Liver (tissue), 9 donors: Measurements from ENCODE around the gene FXYD7. TPM values are rescaled to one million over a fixed set of nuclear protein-coding genes. Genes with fewer than 3 reads are reported as not detected.
A peak's percentile ranks its signal among the peaks of the same experiment; 100 is the strongest.

Experiments
- DNase-seq: peaks from one replicate; pipeline ENCODE4 v3.0.0-alpha.2; 2017; ENCODE audit warnings: low spot score
- H3K27ac ChIP-seq, 2 donors: one replicate each; pipeline ENCODE4 v1.7.0; 2013; ENCODE audit warnings: inconsistent platforms in 2 of 2, low read length in 2 of 2, control low read depth in 1 of 2, low read depth in 1 of 2, mild to moderate bottlenecking in 1 of 2
- H3K27me3 ChIP-seq, 4 donors: one replicate each; pipeline versions ENCODE4 v1.6.1 to v1.7.0; 2013; ENCODE audit warnings: low read length in 3 of 4, inconsistent platforms in 1 of 4, mild to moderate bottlenecking in 1 of 4, moderate library complexity in 1 of 4; ENCODE audit not compliant: control insufficient read depth in 4 of 4, insufficient read depth in 4 of 4
- H3K36me3 ChIP-seq, 4 donors: one replicate each; pipeline versions ENCODE4 v1.6.1 to v1.7.0; 2013; ENCODE audit warnings: low read length in 3 of 4, mild to moderate bottlenecking in 3 of 4, low read depth in 1 of 4, moderate library complexity in 1 of 4; ENCODE audit not compliant: control insufficient read depth in 4 of 4, insufficient read depth in 3 of 4
- H3K4me1 ChIP-seq, 4 donors: one replicate each; pipeline versions ENCODE4 v1.6.1 to v1.7.0; 2013; ENCODE audit warnings: low read length in 3 of 4, mild to moderate bottlenecking in 3 of 4, moderate library complexity in 1 of 4; ENCODE audit not compliant: control insufficient read depth in 4 of 4, insufficient read depth in 4 of 4
- H3K4me3 ChIP-seq, 3 donors: one replicate each; pipeline versions ENCODE4 v1.6.1 to v1.7.0; 2013; ENCODE audit warnings: low read length in 3 of 3, control low read depth in 1 of 3, low read depth in 1 of 3, mild to moderate bottlenecking in 1 of 3
- H3K9ac ChIP-seq, 2 donors: one replicate each; pipeline ENCODE4 v1.7.0; 2013; ENCODE audit warnings: low read length in 2 of 2, mild to moderate bottlenecking in 2 of 2, moderate library complexity in 2 of 2, control low read depth in 1 of 2, low read depth in 1 of 2
- H3K9me3 ChIP-seq, 4 donors: one replicate each; pipeline versions ENCODE4 v1.6.1 to v1.7.0; 2013; ENCODE audit warnings: low read length in 3 of 4; ENCODE audit not compliant: control insufficient read depth in 4 of 4
- ATF3 ChIP-seq: IDR thresholded peaks from 2 replicates; pipeline ENCODE4 v1.6.1; 2016; ENCODE audit warnings: antibody characterized with exemption
- CTCF ChIP-seq: fragments of 150-350 bp; IDR thresholded peaks from 2 replicates; pipeline ENCODE4 v1.5.1; 2017; ENCODE audit warnings: improper control_type of control experiment, low read depth, low read length; ENCODE audit not compliant: missing input control
- EGR1 ChIP-seq, 2 donors: IDR thresholded peaks; 2 replicates each; pipeline ENCODE4 v1.6.1; 2016 to 2018; ENCODE audit warnings: antibody characterized with exemption in 2 of 2, low read depth in 2 of 2
- FOXA1 ChIP-seq: IDR thresholded peaks from 2 replicates; pipeline ENCODE4 v1.6.1; 2016; ENCODE audit warnings: antibody characterized with exemption
- FOXA2 ChIP-seq: IDR thresholded peaks from 2 replicates; pipeline ENCODE4 v1.6.1; 2016; ENCODE audit warnings: antibody characterized with exemption
- GABPA ChIP-seq, 2 donors: IDR thresholded peaks in 1 of 2; conservative IDR thresholded peaks in 1 of 2; 2 replicates each; pipeline ENCODE4 v1.6.1; 2016; ENCODE audit warnings: antibody characterized with exemption in 2 of 2, mild to moderate bottlenecking in 1 of 2, moderate library complexity in 1 of 2
- HNF4A ChIP-seq, 2 donors: conservative IDR thresholded peaks; 2 replicates each; pipeline ENCODE4 v1.6.1; 2016; ENCODE audit warnings: antibody characterized with exemption in 2 of 2, mild to moderate bottlenecking in 2 of 2
- HNF4G ChIP-seq: IDR thresholded peaks from 2 replicates; pipeline ENCODE4 v1.6.1; 2016; ENCODE audit warnings: antibody characterized with exemption
- JUND ChIP-seq, 2 donors: IDR thresholded peaks; 2 replicates each; pipeline ENCODE4 v1.6.1; 2016; ENCODE audit warnings: antibody characterized with exemption in 2 of 2
- MAX ChIP-seq: IDR thresholded peaks from 2 replicates; pipeline ENCODE4 v1.6.1; 2016; ENCODE audit warnings: antibody characterized with exemption
- NR2F2 ChIP-seq: IDR thresholded peaks from 2 replicates; pipeline ENCODE4 v1.6.1; 2016; ENCODE audit warnings: antibody characterized with exemption
- RAD21 ChIP-seq, 2 donors: IDR thresholded peaks; 2 replicates each; pipeline ENCODE4 v1.6.1; 2016; ENCODE audit warnings: antibody characterized with exemption in 2 of 2, mild to moderate bottlenecking in 2 of 2
- REST ChIP-seq: IDR thresholded peaks from 2 replicates; pipeline ENCODE4 v1.6.1; 2016; ENCODE audit warnings: antibody characterized with exemption, mild to moderate bottlenecking
- RXRA ChIP-seq, 2 donors: IDR thresholded peaks; 2 replicates each; pipeline ENCODE4 v1.6.1; 2017 to 2018; ENCODE audit warnings: antibody characterized with exemption in 2 of 2, mild to moderate bottlenecking in 1 of 2
- SP1 ChIP-seq: IDR thresholded peaks from 2 replicates; pipeline ENCODE4 v1.6.1; 2018; ENCODE audit warnings: antibody characterized with exemption, mild to moderate bottlenecking
- TAF1 ChIP-seq: conservative IDR thresholded peaks from 2 replicates; pipeline ENCODE4 v1.6.1; 2016; ENCODE audit warnings: antibody characterized with exemption, mild to moderate bottlenecking
- YY1 ChIP-seq: IDR thresholded peaks from 2 replicates; pipeline ENCODE4 v1.6.1; 2016; ENCODE audit warnings: antibody characterized with exemption, mild to moderate bottlenecking
- ZBTB33 ChIP-seq: IDR thresholded peaks from 2 replicates; pipeline ENCODE4 v1.6.1; 2016; ENCODE audit warnings: antibody characterized with exemption
- WGBS: extraction: QIAGEN DNeasy Blood & Tissue Kit; methylation state at CpG from one replicate; pipeline ENCODE4 v1.1.7; 2013; 5-methylcytosine and 5-hydroxymethylcytosine counted together
- polyA plus RNA-seq, 2 donors: library from polyadenylated mRNA; stranded (reverse) in 1 of 2; unstranded in 1 of 2; fragments of 200-250 nt in 1 of 2; fragments of >200 nt in 1 of 2; fragmentation: Nextera tagmentation in 1 of 2; extraction: Ambion mirVana in 1 of 2; gene quantifications; one replicate each; pipeline versions ENCODE4 v1.2.1 to v1.2.3, GENCODE V29; 2013 to 2015
- total RNA-seq, 2 donors: library from RNA; depleted of rRNA; stranded (reverse); fragments of >200 nt; gene quantifications; one replicate each; pipeline ENCODE4 v1.2.3, GENCODE V29; 2014
- donor health status: healthy.
- donor health status: healthy.
- donor health status: healthy.
- donor health status: healthy.
- donor health status: healthy.

The FXYD7 gene
- total and polyA plus RNA-seq, 4 donors, result 0.08 to 0.09 TPM; not detected in 2

- Histone ChIP-seq H3K9me3 (no peaks in the 10 kb centered on the region), H3K4me1 (peaks cover 9 to 30% (median 15%) of the 10 kb centered on the region in 4 donors), H3K4me3 (no peak overlapping the region), H3K9ac (no peak overlapping the region), H3K27ac (peak overlapping the region; percentile 19 to 83), H3K27me3 (no peaks in the 10 kb centered on the region), H3K36me3 (no peaks in the 10 kb centered on the region)
- TF ChIP-seq MAX (no peak), HNF4G (no peak), FOXA1 (peak; percentile 47), JUND (IDR thresholded peaks at IDR 0.05) (no peak), CTCF (no peak), FOXA2 (peak; percentile 51), EGR1 (IDR thresholded peaks at IDR 0.05; ENCODE audit: low read depth in 2 of 2) (no peak), HNF4A (conservative IDR thresholded peaks at IDR 0.05) (peak; percentile 74 to 76), YY1 (peak; percentile 42), GABPA (IDR thresholded peaks at IDR 0.05 in 1 of 2, conservative IDR thresholded peaks at IDR 0.05 in 1 of 2) (no peak), REST (peak; percentile 21), TAF1 (no peak), ATF3 (no peak), ZBTB33 (no peak), SP1 (peak; percentile 54), RAD21 (IDR thresholded peaks at IDR 0.05) (peak in 1 of 2 donors; percentile 2), NR2F2 (no peak), RXRA (IDR thresholded peaks at IDR 0.05) (peak; percentile 5 to 39)
- DNase-seq, result no peak
- 74% methylated on average over 9 of the region's 9 CpGs for WGBS
These were observed 51.2 kb downstream of the FXYD7 start for GRCh38 chr19:35194012-35194984.
